Muscle layer of colon (tissue), 2 donors: ENCODE data around the gene NME3.

Experiments used
- H3K27ac ChIP-seq: one replicate; pipeline ENCODE4 v1.7.0; 2013; ENCODE audit warnings: low read depth, mild to moderate bottlenecking, low read length, moderate library complexity
- H3K27me3 ChIP-seq, 2 donors: one replicate each; pipeline ENCODE4 v1.7.0; 2013; ENCODE audit warnings: low read length in 2 of 2, mild to moderate bottlenecking in 2 of 2; ENCODE audit not compliant: insufficient read depth in 2 of 2, control insufficient read depth in 1 of 2
- H3K36me3 ChIP-seq: one replicate; pipeline ENCODE4 v1.7.0; 2013; ENCODE audit warnings: mild to moderate bottlenecking, low read length; ENCODE audit not compliant: insufficient read depth
- H3K4me1 ChIP-seq: one replicate; pipeline ENCODE4 v1.7.0; 2013; ENCODE audit warnings: mild to moderate bottlenecking, low read length; ENCODE audit not compliant: insufficient read depth
- H3K4me3 ChIP-seq, 2 donors: one replicate each; pipeline ENCODE4 v1.7.0; 2013; ENCODE audit warnings: low read length in 2 of 2, low read depth in 1 of 2, mild to moderate bottlenecking in 1 of 2, moderate library complexity in 1 of 2
- H3K9ac ChIP-seq: one replicate; pipeline ENCODE4 v1.7.0; 2013; ENCODE audit warnings: low read length
- H3K9me3 ChIP-seq: one replicate; pipeline ENCODE4 v1.7.0; 2013; ENCODE audit warnings: mild to moderate bottlenecking, low read length
- donor health status: abdominal sarcoma.
- donor health status: Adenocarcinoma of cecum.

The NME3 gene

DNA sequence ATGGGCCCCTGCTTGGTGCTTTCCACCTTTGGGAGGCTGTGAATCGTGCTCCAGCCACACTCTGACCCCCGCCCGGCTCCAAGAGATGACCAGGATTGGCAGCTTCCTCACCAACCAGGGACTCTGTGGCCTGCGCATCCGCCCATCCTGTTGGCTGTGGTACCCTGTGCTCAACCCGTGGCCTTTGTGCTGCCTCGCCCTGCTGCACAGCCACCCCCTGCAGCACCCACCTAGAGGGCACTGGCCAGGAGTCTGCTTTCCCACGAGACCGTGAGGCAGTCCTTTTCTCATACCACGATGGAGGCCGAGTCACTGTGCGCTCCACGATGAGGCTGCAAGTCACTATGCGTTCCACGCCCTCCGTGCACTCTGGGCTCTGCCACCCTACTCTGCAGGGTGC is 19.4 kb downstream of the NME3 start:
- Histone ChIP-seq H3K36me3 (peaks cover 54% of the 10 kb centered on the region), H3K4me1 (no peaks in the 10 kb centered on the region), H3K4me3 (no peak overlapping the region), H3K9ac (no peak overlapping the region), H3K27me3 (no peaks in the 10 kb centered on the region), H3K9me3 (no peaks in the 10 kb centered on the region), H3K27ac (no peak overlapping the region)

DNA sequence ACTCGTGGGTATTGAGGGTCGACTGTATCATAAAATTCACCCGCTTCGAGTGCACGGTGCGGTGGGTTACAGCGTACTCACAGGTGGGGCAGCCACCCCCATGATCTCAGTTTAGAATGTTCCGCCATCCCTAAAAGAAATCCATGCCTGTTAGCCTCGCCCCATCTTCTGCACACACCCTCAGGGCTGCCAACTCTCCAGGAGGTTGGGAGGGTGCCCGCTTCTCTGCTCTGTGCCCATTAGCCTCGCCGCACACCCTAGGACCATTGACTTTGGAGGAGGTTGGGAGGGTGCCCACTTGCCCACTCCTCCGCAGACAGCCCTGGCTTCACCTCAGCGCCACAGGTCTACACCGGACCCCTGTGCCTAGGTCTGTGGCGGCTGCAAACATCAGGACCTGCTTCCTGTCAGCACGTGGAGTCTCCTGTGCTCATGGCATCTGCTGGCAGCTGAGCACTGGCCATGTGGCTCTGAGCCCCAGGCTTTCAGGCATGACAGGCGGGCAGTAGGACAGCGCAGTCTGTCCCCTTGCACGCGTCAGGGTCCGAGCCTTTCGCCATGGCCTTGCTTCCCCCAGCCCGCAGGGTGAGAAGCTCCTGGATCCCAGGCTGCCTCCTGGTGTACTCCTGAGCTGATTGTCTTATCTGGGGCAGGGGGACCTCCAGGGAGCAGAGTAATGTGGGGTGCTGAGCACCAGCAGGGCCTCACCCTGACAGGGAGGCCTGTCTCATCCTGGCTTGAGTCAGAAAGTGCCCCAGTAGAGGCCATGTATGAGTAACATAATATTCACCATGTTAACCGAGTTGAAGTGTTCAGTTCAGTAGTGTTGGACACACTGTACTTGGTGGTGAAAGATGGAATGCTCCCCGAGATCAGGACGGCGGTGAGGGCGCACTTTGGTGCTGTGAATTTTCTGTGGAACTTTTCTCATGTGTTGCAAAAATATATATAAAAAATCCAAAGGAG is 21.9 kb downstream of the NME3 start:
- no peaks in the 10 kb centered on the region for H3K27me3 ChIP-seq
- H3K36me3 ChIP-seq = peaks cover 54% of the 10 kb centered on the region
- H3K9ac ChIP-seq = no peak overlapping the region
- H3K4me1 ChIP-seq = no peaks in the 10 kb centered on the region
- no peaks in the 10 kb centered on the region for H3K9me3 ChIP-seq
- H3K4me3 ChIP-seq = no peak overlapping the region
- no peak overlapping the region for H3K27ac ChIP-seq

- no peak overlapping the region for H3K9ac ChIP-seq
- peaks cover 66% of the 10 kb centered on the region for H3K36me3 ChIP-seq
- no peaks in the 10 kb centered on the region for H3K27me3 ChIP-seq
- H3K9me3 ChIP-seq = no peaks in the 10 kb centered on the region
- H3K4me1 ChIP-seq = no peaks in the 10 kb centered on the region
- H3K27ac ChIP-seq = no peak overlapping the region
- no peak overlapping the region for H3K4me3 ChIP-seq
These were observed 23.4 kb downstream of the NME3 start for GRCh38 chr16:1747934-1748333.

DNA sequence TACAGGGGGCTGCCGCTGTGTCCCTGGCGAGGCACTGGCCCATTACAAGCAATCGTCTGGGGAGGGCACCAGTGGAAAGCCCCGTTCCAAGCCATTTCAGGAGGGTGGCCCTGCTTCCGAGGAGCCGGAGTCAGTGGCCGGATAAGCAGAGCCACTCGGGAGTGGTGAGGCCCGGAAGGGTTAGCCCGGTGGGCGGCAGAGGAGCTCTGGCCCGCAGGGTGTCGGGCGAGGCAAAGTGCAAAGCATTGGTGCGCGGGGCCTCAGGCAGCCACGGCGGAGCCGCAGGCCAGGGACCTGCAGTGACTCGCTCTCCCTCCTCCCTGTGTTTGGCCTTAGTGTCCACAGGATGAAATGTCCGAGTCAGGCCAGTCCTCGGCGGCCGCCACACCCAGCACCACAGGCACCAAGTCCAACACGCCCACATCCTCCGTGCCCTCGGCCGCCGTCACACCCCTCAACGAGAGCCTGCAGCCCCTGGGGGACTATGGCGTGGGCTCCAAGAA is 24.6 kb downstream of the NME3 start:
- H3K4me3 ChIP-seq = no peak overlapping the region
- no peaks in the 10 kb centered on the region for H3K9me3 ChIP-seq
- peaks cover 54% of the 10 kb centered on the region for H3K36me3 ChIP-seq

GRCh38 chr16:1745900-1746692 is 25.2 kb downstream of the NME3 start:
- Histone ChIP-seq H3K27me3 (no peaks in the 10 kb centered on the region), H3K36me3 (peaks cover 49% of the 10 kb centered on the region), H3K4me1 (no peaks in the 10 kb centered on the region), H3K4me3 (no peak overlapping the region), H3K27ac (no peak overlapping the region), H3K9me3 (no peaks in the 10 kb centered on the region), H3K9ac (no peak overlapping the region)

More for the DNA sequence above, 24.6 kb downstream of the NME3 start:
- Histone ChIP-seq H3K9ac (no peak overlapping the region), H3K27me3 (no peaks in the 10 kb centered on the region), H3K4me1 (no peaks in the 10 kb centered on the region), H3K27ac (no peak overlapping the region)

- Histone ChIP-seq H3K9me3 (no peaks in the 10 kb centered on the region), H3K4me1 (no peaks in the 10 kb centered on the region), H3K27ac (no peak overlapping the region), H3K9ac (no peak overlapping the region), H3K36me3 (peaks cover 49% of the 10 kb centered on the region), H3K27me3 (no peaks in the 10 kb centered on the region), H3K4me3 (no peak overlapping the region)
These were observed 26.0 kb downstream of the NME3 start for GRCh38 chr16:1745181-1745899.

DNA sequence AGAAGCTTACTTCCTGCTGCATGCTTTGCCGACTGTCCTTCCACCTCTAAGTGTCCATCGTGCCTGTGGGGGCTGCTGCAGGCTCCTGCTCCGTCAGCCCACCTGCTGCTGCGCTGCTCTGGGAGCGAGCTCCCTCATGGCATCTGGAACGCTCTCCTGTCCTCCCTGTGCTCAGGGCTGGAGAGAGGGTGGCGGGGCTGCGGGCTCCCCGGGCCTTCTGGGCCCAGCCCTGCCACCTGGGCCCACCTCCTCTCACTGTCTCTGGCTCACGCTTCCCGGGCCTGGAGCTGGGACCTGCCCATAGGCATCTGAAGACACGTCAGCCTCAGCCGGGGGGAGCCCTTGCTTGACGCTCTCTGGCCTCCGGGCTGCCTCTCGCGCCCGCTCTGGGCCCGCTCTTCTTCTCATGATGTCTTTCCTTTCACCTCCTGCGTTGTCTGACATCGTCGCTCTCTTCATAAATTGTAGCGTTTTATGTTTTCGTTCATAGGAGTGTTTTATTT is 27.0 kb downstream of the NME3 start:
- H3K4me3 ChIP-seq = no peak overlapping the region
- no peaks in the 10 kb centered on the region for H3K4me1 ChIP-seq
- no peak overlapping the region for H3K27ac ChIP-seq
- H3K9ac ChIP-seq = no peak overlapping the region
- H3K9me3 ChIP-seq = no peaks in the 10 kb centered on the region
- H3K36me3 ChIP-seq = peaks cover 44% of the 10 kb centered on the region
- H3K27me3 ChIP-seq = no peaks in the 10 kb centered on the region

- Histone ChIP-seq H3K4me1 (no peaks in the 10 kb centered on the region), H3K36me3 (peaks cover 37% of the 10 kb centered on the region), H3K27ac (no peak overlapping the region)
These were observed 27.7 kb downstream of the NME3 start for GRCh38 chr16:1743376-1744337.

DNA sequence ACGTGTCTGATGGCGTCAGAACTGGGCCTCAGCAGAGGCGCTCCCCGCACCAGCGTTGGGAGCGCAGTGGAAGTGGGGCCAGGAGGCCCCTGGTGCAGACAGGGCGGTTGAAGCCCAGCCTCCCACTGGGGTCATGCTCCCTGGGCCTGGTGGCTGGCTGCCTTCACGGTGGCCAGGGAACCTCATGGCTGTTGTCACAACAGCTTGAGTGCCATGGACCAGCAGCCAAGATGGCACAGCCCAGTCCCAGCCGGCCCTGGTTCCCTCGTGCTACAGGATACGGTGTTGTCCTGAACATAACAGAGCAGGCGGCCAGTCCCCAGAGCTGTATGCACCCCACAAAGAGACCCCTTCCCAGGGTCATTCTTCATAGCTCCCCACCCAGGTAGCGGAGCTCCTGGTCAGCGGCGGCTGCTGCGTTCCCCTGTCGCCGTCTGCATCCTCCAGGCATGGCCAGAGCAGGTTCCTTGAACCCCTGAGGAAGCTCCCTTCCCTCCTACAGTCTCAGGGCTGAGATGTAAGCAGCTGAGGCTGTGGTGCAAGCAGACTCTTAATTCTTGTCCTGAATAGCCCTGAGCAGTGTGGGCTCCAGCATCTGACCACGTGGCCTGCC is 29.7 kb downstream of the NME3 start:
- Histone ChIP-seq H3K27me3 (no peaks in the 10 kb centered on the region), H3K9ac (no peak overlapping the region), H3K4me3 (no peak overlapping the region), H3K27ac (no peak overlapping the region), H3K4me1 (no peaks in the 10 kb centered on the region), H3K36me3 (peaks cover 19% of the 10 kb centered on the region), H3K9me3 (no peaks in the 10 kb centered on the region)

More at GRCh38 chr16:1743376-1744337, 27.7 kb downstream of the NME3 start:
- Histone ChIP-seq H3K9me3 (no peaks in the 10 kb centered on the region), H3K9ac (no peak overlapping the region), H3K27me3 (no peaks in the 10 kb centered on the region), H3K4me3 (no peak overlapping the region)
